ENCODE results near the gene BLNK.

Gene BLNK

GRCh38 chr10:96288151-96288621 lies 16.8 kb upstream of the BLNK start:
- no peak for DNase-seq (ENCODE audit: low read depth, low spot score)

DNA sequence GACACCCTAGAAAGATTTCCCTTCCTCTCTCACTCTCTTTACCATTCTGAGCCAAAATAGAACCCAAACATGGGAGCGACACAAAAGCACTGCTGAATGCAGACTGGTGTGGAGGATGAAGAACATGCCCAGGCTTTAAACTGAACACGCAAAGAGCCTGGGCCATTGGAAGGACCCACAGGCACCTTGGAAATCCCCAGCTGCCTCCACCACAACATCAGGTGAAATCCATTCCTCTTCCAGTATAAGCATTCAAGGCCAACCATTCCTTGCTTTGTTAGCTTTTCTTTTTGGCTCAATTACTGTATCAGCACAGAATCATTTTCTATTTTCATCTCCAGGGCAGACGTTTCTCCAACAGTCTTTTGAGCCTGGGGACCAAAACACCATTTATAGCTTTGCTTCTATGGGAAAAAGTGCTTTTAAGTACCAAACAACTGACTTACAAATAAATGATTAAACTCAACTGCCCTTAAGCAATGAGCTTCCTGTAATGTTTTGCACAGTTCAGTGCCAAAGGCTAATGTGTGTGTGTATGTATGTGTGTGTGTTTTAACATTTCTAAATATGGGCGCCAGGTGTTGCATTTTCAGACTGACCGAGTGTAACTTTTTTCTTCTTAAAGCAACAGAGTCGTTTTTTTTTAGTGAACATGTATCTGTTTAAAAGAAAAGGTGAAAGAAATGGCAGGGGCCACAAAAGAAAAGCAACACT lies 16.2 kb upstream of the BLNK start:
- DNase-seq (ENCODE audit: low read depth, low spot score): no peak

DNA sequence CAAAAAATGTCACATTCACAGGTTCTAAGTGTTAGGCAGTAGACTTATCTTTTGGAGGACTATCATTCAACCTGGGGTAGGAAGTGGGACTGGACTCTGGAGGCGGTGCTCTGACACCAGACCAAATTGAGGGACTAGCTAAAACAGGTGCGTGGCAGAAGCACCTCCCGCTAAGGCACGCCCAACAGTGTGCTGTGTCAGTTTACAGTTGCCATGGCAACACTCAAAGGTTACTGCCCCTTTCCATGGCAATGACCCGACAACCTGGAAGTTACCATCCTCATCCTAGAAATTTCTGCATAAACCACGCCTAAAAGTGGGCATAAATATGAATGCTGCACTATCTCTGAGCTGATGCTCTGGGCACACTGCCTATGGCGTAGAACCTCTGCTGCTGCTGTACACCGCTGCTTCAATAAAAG lies 14.0 kb upstream of the BLNK start:
- no peak for DNase-seq (ENCODE audit: low read depth, low spot score)

DNA sequence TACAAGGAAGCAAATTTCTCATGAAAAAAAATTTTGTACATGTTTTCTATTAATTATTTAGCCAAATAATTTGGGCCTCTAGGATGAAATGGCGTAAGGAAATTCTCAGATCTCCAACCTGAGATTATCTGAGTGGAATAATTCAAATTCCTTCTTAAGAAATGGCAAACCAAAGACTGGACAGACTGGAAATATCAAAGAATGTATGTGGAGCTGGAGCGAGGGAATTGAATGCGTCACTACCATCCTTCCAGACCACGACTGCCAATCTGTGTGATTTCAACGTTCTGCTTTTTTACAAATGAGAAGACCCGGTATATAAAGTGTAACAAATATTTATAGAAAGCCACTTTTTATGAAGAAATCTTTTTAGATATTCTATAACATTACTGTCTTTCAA lies 12.4 kb upstream of the BLNK start:
- no peak for DNase-seq (ENCODE audit: low read depth, low spot score)

GRCh38 chr10:96283351-96283750 lies 12.0 kb upstream of the BLNK start:
- no peak for DNase-seq (ENCODE audit: low read depth, low spot score)

DNA sequence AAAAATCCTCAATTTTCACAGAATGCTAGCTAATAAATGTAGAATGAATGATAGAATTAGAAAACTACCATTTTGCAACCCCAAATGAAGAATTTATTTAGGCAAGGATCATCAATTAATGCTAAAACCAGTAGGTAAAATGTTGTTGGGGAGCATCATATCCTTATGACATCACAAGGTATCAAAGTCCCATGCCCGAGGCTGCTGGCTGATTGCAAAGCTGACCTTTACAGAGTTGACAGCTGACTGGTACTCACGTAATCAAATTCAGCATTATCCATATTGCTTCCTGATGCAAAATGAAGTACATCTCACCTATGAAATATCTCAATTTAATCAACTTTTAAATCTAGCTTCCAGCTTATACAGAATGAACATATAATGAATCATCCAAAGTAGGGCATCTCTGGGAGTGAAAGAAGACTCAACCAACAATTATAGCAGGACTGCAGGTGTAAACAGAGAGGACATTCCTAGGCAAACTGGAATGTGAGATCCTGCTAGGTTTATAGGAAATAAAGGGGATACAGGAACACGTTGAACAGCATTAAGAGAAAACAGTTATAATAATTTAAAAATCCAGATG lies 10.2 kb upstream of the BLNK start:
- DNase-seq (ENCODE audit: low read depth, low spot score): no peak

- DNase-seq (ENCODE audit: low read depth, low spot score): no peak
Observed at GRCh38 chr10:96280859-96281258, 9.5 kb upstream of the BLNK start.

DNA sequence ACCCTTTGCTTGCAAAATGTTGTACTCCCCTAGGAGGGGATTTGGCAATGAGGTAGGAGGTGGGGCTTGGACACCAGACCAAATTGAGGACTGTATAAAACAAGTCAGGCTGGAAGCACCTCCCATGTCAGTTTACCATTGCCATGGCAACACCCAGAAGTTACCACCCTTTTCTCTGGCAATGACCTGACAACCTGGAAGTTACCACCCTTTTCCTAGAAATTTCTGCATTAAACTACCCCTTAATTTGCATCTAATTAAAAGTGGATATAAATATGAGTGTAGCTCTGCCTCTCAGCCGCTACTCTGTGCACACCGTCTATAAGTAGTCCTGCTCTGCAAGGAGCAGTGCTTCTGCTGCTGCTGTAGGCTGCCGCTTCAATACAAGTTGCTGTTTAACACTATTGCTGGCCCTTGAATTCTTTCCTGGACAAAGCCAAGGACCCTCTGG lies 7.8 kb upstream of the BLNK start:
- DNase-seq (ENCODE audit: low read depth, low spot score): no peak

GRCh38 chr10:96276831-96277230 lies 5.5 kb upstream of the BLNK start:
- DNase-seq (ENCODE audit: low read depth, low spot score): no peak

DNA sequence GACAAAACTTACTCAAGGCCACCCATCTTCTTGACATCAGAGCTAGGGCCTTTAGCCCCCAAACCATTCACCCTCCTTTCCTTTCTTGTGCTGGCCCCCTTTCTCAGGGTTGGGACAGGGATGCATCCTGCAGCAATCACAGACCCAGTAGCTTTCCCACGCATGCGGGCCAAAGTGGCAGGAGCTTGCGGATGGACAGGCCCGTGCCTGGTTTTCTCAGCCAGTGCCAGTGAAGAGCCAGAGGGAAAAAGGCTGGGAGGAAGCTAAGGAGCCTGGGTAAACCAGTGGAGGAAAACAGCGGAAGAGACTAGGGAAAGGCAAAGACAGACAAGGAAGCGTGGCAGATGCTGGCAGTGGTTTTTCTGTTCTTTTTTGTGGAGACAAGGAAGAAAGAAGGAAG lies 5.1 kb upstream of the BLNK start:
- no peak for DNase-seq (ENCODE audit: low read depth, low spot score)

- DNase-seq (ENCODE audit: low read depth, low spot score): no peak
Observed at GRCh38 chr10:96275685-96276418, 4.5 kb upstream of the BLNK start.

DNA sequence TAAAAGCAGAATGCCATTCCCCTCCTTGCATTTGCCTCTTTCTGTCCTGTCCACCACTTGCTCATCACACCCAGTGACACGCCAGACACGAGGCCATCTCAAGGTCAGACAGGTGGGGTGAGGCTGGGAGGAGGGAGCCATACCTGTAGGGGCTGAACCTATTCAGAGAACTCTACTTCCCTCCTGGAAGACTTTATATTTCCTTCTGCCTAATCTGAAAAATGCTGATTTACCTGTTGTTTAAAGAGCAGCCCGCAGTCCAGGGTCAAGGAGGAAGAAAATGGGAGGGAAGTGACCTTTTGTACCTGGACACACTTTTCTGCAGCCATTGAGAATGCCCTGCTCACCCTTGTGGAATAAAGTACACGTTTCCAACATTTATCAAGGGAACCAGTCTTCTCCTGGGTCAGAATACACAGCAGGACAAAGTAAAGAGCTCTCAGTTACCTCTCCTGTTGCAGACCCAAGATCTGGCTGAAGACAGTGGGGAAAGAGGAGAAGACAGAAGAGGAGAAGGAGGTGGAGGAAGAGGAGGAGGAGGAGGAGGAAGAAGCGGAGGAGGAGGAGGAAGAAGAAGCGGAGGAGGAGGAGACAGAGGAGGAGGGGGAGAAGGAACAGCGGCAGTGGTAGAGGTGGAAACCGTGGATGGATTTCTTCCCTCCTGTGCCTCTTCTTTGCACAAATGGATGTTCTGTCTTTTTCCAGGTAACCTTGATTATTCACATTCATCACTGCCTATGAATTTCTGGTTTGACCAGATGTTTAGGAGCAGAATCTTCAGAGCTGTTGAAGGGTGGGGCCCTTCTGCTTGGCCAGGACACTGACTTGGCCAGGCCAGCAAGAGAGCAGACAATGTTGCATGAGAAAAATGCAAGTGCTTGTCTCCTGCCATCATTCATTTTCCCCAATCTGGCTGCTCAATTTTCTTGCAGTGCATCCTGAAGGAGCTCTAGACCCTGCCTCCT lies 1.2 kb upstream of the BLNK start:
- DNase-seq (ENCODE audit: low read depth, low spot score): no peak

DNA sequence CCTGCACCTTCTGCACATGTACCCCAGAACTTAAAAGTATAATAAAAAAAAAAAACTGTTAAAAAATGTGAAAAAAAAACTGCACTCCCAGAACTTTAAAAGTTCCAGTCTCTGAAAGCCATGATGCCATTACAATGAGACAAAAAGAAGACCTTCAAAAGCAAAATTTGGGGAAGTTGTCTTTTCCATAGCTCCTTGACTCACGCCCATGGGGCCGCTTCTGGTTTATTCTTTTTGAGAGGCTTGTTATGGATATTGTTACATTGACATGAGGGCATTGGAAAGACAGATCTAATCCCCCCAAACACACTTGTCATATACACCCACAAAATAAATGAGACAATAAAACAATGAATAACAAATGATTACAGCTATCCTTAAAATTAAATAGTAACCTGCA lies 798 bp downstream of the BLNK start:
- DNase-seq (ENCODE audit: low read depth, low spot score): no peak

GRCh38 chr10:96269438-96270300 lies 1.7 kb downstream of the BLNK start:
- no peak for DNase-seq (ENCODE audit: low read depth, low spot score)

- DNase-seq (ENCODE audit: low read depth, low spot score): no peak
Observed at GRCh38 chr10:96268341-96268909, 2.9 kb downstream of the BLNK start.

- DNase-seq (ENCODE audit: low read depth, low spot score): no peak
Observed at GRCh38 chr10:96267234-96267705, 4.1 kb downstream of the BLNK start.

GRCh38 chr10:96266118-96266770 lies 5.1 kb downstream of the BLNK start:
- DNase-seq (ENCODE audit: low read depth, low spot score): no peak

DNA sequence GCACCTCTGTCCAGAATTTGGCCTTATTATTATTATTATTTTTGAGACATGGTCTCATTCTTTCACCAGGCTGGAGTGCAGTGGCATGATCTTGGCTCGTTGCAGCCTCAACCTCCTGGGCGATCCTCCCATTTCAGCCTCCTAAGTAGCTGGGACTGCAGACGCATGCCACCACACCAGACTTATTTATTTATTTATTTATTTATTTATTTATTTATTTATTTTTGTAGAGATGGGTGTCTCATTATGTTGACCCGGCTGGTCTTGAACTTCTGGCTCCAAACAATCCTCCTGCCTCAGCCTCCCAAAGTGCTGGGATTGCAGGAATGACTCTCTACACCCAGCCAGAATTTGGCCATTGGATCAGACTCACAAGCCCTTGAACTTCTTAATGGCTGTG lies 6.4 kb downstream of the BLNK start:
- DNase-seq (ENCODE audit: low read depth, low spot score): no peak

- no peak for DNase-seq (ENCODE audit: low read depth, low spot score)
Observed at GRCh38 chr10:96263669-96264068, 7.7 kb downstream of the BLNK start.

DNA sequence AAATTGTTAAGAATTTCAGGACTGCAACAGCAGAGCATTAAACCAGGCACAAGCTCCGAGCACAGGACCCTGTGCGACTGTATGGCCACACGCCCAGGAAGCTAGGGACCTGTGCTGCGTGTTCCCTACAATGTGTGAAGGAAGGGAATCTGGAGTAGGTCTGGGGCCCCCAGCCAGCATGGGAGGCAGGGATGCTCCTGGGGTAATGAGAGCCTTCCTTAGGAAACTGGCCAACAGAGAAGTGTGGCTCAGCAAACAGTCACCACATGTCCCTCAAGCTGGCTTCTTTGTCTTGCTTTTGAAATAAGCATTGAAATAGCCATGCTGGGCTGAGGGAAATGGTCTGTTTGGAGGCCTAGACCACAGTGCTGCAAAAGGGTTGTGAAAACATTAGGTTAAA lies 8.2 kb downstream of the BLNK start:
- no peak for DNase-seq (ENCODE audit: low read depth, low spot score)

All from brain pericyte (primary cell).